HepG2 (cell line): ENCODE results near the gene ADAMTS17.

ENCODE experiments used
- HDAC1 ChIP-seq: sonication (generic); formaldehyde crosslinking; IDR thresholded peaks from 2 replicates; pipeline ENCODE4 v1.5.1; 2020; ENCODE audit warnings: mild to moderate bottlenecking, missing genetic modification reagents
- HMG20B ChIP-seq: conservative IDR thresholded peaks from 2 replicates; pipeline ENCODE4 v1.6.1; 2016; ENCODE audit warnings: missing genetic modification reagents, missing compliant biosample characterization
- TBX3 ChIP-seq: fragments of 450-650 bp; IDR thresholded peaks from 2 replicates; pipeline ENCODE4 v1.6.1; 2017; ENCODE audit warnings: antibody characterized with exemption, mild to moderate bottlenecking, inconsistent platforms, borderline replicate concordance
- TF ChIP-seq, protein P1 (sequence below): sonication (generic); formaldehyde crosslinking; IDR thresholded peaks from 2 replicates; pipeline ENCODE4 v1.5.0; 2020; ENCODE audit warnings: mild to moderate bottlenecking, missing genetic modification reagents, moderate library complexity
- TF ChIP-seq, protein P2 (sequence below): sonication (generic); formaldehyde crosslinking; IDR thresholded peaks from 2 replicates; pipeline ENCODE4 v1.8.0; 2022; ENCODE audit warnings: mild to moderate bottlenecking, missing genetic modification reagents, borderline replicate concordance

DNA sequence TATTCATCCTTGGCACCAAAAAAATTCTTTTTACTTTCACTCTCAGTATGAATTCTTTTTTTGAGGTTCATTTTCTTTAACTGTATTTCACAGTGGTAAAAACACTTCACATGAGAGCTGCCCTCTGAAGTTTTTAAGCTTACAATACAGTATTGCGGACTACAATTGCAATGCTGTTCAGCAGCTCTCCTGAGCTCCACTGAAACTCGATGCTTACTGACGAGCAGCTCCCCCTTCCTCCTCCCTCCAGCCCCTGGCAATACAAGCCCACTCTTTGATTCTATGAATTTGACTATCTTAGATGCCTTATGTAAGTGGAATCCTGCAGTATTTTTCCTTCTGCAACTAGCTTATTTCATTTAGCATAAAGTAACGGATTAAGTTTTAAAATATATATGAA lies 183.4 kb downstream of the ADAMTS17 start:
- TF ChIP-seq HDAC1 (CRISPR knock-in tag) = no peak
- no peak for TF ChIP-seq HMG20B (CRISPR knock-in tag)
- TF ChIP-seq, protein P1, sequence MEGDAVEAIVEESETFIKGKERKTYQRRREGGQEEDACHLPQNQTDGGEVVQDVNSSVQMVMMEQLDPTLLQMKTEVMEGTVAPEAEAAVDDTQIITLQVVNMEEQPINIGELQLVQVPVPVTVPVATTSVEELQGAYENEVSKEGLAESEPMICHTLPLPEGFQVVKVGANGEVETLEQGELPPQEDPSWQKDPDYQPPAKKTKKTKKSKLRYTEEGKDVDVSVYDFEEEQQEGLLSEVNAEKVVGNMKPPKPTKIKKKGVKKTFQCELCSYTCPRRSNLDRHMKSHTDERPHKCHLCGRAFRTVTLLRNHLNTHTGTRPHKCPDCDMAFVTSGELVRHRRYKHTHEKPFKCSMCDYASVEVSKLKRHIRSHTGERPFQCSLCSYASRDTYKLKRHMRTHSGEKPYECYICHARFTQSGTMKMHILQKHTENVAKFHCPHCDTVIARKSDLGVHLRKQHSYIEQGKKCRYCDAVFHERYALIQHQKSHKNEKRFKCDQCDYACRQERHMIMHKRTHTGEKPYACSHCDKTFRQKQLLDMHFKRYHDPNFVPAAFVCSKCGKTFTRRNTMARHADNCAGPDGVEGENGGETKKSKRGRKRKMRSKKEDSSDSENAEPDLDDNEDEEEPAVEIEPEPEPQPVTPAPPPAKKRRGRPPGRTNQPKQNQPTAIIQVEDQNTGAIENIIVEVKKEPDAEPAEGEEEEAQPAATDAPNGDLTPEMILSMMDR (CRISPR knock-in tag) = no peak
- TF ChIP-seq, protein P2, sequence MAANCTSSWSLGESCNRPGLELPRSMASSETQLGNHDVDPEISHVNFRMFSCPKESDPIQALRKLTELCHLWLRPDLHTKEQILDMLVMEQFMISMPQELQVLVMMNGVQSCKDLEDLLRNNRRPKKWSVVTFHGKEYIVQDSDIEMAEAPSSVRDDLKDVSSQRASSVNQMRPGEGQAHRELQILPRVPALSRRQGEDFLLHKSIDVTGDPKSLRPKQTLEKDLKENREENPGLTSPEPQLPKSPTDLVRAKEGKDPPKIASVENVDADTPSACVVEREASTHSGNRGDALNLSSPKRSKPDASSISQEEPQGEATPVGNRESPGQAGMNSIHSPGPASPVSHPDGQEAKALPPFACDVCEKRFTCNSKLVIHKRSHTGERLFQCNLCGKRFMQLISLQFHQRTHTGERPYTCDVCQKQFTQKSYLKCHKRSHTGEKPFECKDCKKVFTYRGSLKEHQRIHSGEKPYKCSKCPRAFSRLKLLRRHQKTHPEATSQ = no peak
- no peak for TF ChIP-seq TBX3
